ENCODE data around the gene FOXK1. TPM values are rescaled to one million over a fixed set of nuclear protein-coding genes. Genes with fewer than 3 reads are reported as not detected.
A peak's percentile ranks its signal among the peaks of the same experiment; 100 is the strongest.

The FOXK1 gene
- total RNA-seq, 2 experiments from 2014 or later, result 32.0 to 36.2 TPM

DNA sequence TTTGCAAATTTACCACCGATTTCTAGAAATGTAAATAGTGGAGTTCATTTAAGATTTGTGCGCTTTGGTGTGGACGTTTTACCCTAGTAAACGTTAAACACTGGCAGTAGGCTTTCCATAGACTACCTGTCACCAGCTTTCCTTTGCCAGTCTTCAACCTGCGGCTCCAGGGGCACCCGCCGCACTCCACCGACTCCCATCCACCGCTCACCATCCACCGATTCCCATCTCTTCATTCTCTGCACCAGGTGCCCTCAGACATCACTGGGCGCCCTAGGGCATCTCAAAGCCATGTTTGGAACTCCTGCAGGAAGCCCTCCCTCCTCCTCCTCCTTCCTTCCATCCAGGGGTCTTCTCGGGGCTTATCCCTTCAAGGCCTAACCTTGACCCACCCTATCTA, 91.9 kb downstream of the FOXK1 start:
- peaks cover 40% of the 10 kb centered on the region for H3K4me1 Mint-ChIP-seq
- peaks cover 11% of the 10 kb centered on the region for H3K36me3 Mint-ChIP-seq (ENCODE audit: low read depth)
- ChIA-PET CTCF (no interaction called here), POLR2A (no interaction called here)
- no peaks in the 10 kb centered on the region for H3K27me3 Mint-ChIP-seq
- H3K9me3 Mint-ChIP-seq, result no peaks in the 10 kb centered on the region
- H3K27ac Mint-ChIP-seq, result peak overlapping the region; percentile 98
- DNase-seq, result no peak
- H3K4me3 Mint-ChIP-seq, result peak overlapping the region; percentile 98

DNA sequence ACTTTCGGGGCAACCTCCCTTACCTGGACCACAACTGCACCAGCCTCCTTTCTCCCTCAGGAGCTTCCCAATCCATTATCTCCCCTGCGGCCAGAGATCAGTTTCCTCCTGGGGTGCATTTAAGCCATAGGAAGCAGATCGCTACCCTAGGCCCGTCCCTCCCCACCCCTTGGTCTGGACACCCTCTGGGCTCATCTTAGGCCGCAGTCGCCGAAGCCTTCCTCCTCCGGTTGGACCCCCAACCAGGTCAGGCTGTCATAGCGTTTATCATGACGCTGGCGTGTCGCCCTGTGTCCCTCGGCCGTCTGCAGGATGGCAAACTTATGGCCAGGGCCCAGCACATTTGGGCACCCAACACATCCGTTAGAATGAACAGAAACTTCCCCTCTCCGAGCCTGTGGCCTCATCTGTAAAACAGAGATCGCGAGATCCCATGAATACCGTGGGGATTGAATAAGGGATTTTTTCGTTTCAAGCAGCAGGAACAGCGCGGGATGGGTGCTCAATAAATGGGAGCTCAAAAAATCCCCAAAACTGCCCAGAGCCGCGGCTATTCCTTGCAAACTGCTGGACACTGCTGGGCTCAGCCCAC, 92.7 kb downstream of the FOXK1 start:
- H3K27me3 Mint-ChIP-seq, result no peaks in the 10 kb centered on the region
- ChIA-PET CTCF (interaction anchor here (1.9 to 3.2 kb wide), 4 partner anchors 10 to 21 kb away, joined by 6 to 20 read pairs (median 8); no protein-coding TSS in a partner anchor), POLR2A (interaction anchor here (0.6 kb wide), 1 partner anchor 667 kb away, joined by 3 read pairs; no protein-coding TSS in a partner anchor)
- H3K9me3 Mint-ChIP-seq, result no peaks in the 10 kb centered on the region
- H3K36me3 Mint-ChIP-seq (ENCODE audit: low read depth), result peaks cover 11% of the 10 kb centered on the region
- H3K4me1 Mint-ChIP-seq, result peaks cover 40% of the 10 kb centered on the region
- no peak for DNase-seq
- peak overlapping the region; percentile 98 for H3K27ac Mint-ChIP-seq
- H3K4me3 Mint-ChIP-seq, result peak overlapping the region; percentile 98

DNA sequence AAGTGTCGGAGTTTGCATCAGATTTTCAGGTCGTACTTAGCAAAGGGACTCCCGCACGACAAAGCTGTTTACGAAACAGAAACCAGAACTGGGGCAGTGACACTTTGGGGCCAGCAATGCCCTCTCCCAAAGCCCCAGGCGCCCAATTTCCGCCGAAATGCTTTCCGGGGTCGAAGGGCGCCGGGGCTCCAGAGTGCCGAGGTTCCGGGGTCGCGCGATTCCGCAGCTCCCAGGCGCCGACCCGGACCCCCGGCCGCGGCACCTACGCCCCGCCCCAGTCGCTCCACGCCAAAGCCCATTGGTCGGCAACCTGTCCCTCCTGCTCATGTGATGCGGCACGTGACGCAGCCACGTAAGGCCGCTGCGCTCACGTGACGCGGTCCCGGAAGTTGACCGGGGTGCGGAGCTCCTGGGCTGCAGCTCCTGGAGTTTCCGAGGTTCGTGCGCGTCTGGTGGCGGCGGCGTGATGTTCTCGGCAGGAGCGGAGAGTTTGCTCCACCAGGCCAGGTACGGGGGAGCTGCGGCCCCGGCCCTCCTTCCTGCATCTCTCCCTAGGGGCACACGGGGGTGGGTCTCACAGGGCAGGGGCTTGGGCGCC, 93.3 kb downstream of the FOXK1 start, which contains the start of gene AP5Z1:
Gene AP5Z1, plus strand, starts transcription at position 374 of the 598 bp plus-strand sequence. Its CDS starts 93 bp downstream, at position 467.
- CTCF ChIA-PET, result interaction anchor here (0.6 to 3.2 kb wide), 5 partner anchors 9 to 23 kb away, joined by 3 to 20 read pairs (median 7); no protein-coding TSS in a partner anchor
- Mint-ChIP-seq H3K36me3 (ENCODE audit: low read depth) (peaks cover 11% of the 10 kb centered on the region), H3K4me3 (peak within 1 kb of the TSS; percentile 98), H3K4me1 (peaks cover 40% of the 10 kb centered on the region), H3K9me3 (no peaks in the 10 kb centered on the region), H3K27me3 (no peaks in the 10 kb centered on the region), H3K27ac (peak within 1 kb of the TSS; percentile 98)
- peak; percentile 96 for DNase-seq
- POLR2A ChIA-PET, result interaction anchor here (0.6 kb wide), 2 partner anchors 667 to 1475 kb away, joined by 3 to 4 read pairs; no protein-coding TSS in a partner anchor

DNA sequence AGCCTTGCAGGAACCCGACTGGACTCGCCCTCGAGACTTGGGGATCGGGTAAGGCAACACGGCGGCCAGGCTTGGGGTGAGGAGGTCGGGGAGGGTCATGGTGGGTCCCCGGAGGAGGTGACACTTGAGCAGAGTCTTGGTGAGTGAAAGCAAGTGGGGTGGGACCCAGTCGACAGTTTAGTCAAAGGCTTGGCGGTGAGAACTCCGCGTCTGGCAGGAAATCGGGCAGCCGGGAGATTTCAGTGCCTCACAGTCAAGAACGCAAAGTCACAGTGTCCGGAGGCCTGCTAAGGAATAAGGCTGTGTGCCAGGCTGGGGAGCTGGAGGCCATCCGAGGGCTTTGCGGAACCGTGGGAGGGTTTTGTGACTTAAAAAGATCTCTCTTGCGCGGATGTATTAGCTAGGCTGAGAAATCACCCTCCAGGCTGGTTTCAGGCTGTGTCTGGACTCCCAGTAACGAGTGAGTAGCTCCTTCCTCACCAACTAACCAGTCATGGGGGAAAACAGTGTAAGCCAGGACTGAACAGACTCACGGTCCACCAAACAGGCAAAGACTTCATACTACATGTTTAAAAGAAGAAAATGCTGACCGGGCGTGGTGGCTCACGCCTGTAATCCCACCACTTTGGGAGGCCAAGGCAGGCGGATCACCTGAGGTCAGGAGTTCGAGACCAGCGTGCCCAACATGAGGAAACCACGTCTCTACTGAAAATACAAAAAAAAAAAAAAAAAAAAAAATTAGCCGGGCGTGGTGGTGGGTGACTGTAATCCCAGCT, 93.9 kb downstream of the FOXK1 start:
- ChIA-PET CTCF (interaction anchor here (0.6 to 3.2 kb wide), 6 partner anchors 8 to 73 kb away, joined by 3 to 20 read pairs (median 6); no protein-coding TSS in a partner anchor), POLR2A (interaction anchor here (0.6 kb wide), 1 partner anchor 1476 kb away, joined by 4 read pairs; no protein-coding TSS in a partner anchor)
- H3K36me3 Mint-ChIP-seq (ENCODE audit: low read depth), result peaks cover 13% of the 10 kb centered on the region
- H3K4me3 Mint-ChIP-seq, result peak overlapping the region; percentile 98
- DNase-seq, result peak; percentile 65
- H3K27ac Mint-ChIP-seq, result peak overlapping the region; percentile 98
- H3K4me1 Mint-ChIP-seq, result peaks cover 40% of the 10 kb centered on the region
- H3K9me3 Mint-ChIP-seq, result no peaks in the 10 kb centered on the region
- no peaks in the 10 kb centered on the region for H3K27me3 Mint-ChIP-seq

DNA sequence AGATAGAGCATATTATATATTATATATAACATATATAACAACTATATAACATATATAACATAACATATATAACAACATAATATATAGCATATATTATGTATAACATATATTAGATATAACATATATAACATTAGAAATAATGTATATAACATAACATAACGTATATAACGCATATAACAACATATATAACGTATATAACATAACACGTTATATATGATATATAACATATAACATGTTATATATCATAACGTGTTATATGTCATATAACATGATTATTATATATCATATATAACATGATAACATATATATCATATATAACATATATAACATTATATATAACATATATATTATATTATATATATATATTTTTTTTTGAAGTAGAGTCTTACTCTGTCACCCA, 97.0 kb downstream of the FOXK1 start:
- Mint-ChIP-seq H3K36me3 (ENCODE audit: low read depth) (peaks cover 19% of the 10 kb centered on the region), H3K4me1 (peaks cover 33% of the 10 kb centered on the region)
- CTCF ChIA-PET, result interaction anchor here (0.7 kb wide), 1 partner anchor 137 kb away, joined by 3 read pairs; no protein-coding TSS in a partner anchor

DNA sequence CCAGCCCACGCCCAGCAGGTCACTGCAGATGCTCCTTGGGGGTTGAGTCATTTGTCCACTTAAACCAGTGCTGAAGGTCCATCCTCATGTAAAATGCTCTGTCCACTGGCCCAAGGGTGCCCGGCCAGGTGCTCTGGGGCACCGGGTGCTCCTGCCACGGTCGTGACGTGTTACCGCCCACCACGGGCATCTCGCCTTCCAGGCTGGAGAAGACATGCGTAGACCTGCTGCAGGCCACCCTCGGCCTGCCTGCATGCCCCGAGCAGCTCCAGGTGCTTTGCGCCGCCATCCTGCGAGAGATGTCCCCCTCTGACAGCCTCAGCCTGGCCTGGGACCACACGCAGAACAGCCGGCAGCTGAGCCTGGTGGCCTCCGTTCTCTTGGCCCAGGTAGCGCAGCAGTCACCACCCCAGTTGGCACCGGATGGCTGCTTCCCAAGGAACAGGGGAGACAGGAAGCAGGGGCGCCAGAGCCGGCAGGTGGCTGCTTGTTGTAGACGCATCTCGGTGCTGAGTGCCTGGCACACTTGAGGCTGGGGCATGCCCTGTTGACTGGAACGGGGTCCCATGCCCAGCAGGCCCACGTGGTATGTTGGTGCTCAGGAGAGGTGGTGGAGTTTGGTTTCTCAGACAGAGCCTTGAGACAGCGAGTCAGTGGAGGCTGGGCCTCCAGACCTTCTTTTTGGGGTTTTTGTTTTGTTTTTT, 99.4 kb downstream of the FOXK1 start:
- CTCF ChIA-PET, result no interaction called here
- Mint-ChIP-seq H3K4me1 (peaks cover 16% of the 10 kb centered on the region), H3K9me3 (no peaks in the 10 kb centered on the region), H3K36me3 (ENCODE audit: low read depth) (peaks cover 15% of the 10 kb centered on the region), H3K27me3 (no peaks in the 10 kb centered on the region), H3K27ac (no peak overlapping the region), H3K4me3 (no peak overlapping the region)
- POLR2A ChIA-PET, result no interaction called here
- no peak for DNase-seq

More for the DNA sequence above, 97.0 kb downstream of the FOXK1 start:
- Mint-ChIP-seq H3K27ac (no peak overlapping the region), H3K27me3 (no peaks in the 10 kb centered on the region), H3K9me3 (no peaks in the 10 kb centered on the region), H3K4me3 (no peak overlapping the region)
- DNase-seq, result no peak
- POLR2A ChIA-PET, result no interaction called here

DNA sequence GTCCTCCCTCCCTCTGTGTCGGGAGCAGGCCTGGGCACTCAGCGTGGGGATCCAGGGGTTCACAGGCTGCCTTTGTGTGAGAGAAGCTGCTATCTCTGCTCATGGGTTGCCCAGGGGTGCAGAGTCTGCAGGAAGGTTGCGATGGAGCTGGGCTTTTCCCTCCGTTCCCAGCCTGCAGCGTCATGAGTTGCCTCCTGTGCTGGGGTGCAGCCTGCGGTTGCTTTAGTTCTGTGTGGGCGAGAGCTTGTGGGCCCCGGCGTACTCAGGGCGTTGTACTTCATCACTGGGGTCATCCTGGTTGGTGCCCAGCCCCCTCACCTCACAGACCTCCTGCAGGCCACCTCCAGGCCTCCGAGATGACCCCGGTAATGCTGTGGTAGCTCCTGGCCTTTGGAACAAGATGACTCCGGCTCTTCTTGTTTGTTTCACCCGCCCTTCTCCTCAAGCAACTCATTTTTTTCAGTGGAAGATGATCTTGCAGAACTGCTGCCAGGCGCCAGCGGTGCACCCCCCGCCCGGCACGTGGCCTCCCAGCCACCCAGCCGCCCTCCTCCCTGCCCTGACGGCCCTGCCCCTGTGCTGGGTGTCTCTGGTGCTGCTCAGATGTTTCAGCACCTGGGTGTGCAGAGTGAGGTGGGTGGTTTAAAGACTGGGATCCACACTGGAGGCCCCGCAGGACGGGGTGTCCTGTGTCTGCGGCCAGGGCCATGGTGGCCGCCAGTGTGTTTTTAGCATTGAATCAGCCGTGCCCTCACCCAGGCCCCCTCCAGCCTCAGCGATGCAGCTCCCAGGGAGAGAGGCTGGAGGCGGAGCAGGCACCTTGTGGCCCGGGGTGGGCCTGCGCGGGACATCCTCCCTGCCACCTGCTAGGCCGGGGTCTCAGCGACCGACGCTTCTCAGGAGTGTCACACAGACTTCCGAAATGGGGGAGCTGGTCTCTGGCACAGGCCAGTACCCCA, 100.5 kb downstream of the FOXK1 start:
- Mint-ChIP-seq H3K27ac (no peak overlapping the region), H3K27me3 (no peaks in the 10 kb centered on the region), H3K9me3 (no peaks in the 10 kb centered on the region), H3K4me1 (peaks cover 9% of the 10 kb centered on the region), H3K4me3 (no peak overlapping the region), H3K36me3 (ENCODE audit: low read depth) (peaks cover 12% of the 10 kb centered on the region)
- no peak for DNase-seq
- CTCF ChIA-PET, result no interaction called here
- POLR2A ChIA-PET, result interaction anchor here (0.6 kb wide), 1 partner anchor 70 kb away, joined by 3 read pairs; no protein-coding TSS in a partner anchor

DNA sequence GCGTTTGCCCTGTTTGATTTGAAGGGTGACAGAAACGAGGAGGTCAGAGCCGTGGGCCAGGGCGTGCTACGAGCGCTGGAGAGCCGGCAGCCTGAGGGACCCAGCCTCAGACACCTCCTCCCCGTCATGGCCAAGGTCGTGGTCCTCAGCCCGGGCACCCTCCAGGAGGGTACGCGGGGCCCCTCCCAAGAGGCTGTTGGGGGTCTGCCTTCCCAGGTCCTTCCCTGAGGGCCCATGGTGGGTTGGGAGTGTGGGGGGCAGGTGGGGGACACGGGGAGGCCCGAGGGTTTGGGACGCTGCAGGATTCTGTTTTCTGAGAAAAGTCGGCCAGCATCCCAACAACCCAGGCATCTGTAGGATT, 101.2 kb downstream of the FOXK1 start:
- peaks cover 14% of the 10 kb centered on the region for H3K36me3 Mint-ChIP-seq (ENCODE audit: low read depth)
- H3K27me3 Mint-ChIP-seq, result no peaks in the 10 kb centered on the region
- H3K9me3 Mint-ChIP-seq, result no peaks in the 10 kb centered on the region
- H3K27ac Mint-ChIP-seq, result no peak overlapping the region
- peaks cover 2% of the 10 kb centered on the region for H3K4me1 Mint-ChIP-seq
- POLR2A ChIA-PET, result no interaction called here
- DNase-seq, result no peak
- CTCF ChIA-PET, result no interaction called here
- H3K4me3 Mint-ChIP-seq, result no peak overlapping the region

DNA sequence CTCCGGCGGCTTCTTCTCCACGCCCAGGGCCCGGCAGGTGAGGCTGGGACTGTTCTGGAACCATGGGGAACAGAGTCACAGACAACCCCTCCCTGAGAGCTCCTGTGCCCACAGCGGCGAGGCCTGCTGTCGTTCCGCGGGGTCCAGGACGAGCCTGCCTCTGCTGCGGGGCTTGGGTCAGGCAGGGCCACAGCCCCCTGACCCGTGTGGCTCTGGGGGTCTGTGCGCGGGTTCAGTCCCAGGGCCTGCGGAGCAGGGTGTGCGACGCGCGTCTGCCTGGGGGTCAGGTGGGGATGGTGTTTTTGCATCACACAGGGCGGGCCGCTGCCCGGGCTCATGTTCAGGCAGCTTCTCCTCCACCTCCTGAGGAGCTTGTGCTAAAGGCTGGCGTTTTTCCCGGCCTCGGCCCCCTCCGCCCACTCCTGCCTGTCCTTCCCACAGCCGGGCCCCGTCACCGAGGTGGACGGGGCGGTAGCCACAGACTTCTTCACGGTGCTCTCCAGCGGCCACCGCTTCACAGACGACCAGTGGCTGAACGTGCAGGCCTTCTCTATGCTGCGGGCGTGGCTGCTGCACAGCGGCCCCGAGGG, 101.8 kb downstream of the FOXK1 start:
- no peaks in the 10 kb centered on the region for H3K4me1 Mint-ChIP-seq
- no peak overlapping the region for H3K27ac Mint-ChIP-seq
- ChIA-PET POLR2A (no interaction called here), CTCF (interaction anchor here (0.6 to 1.4 kb wide), 3 partner anchors 8 to 860 kb away, joined by 3 to 6 read pairs (median 3); partner anchors contain the start of gene AP5Z1)
- no peaks in the 10 kb centered on the region for H3K9me3 Mint-ChIP-seq
- peaks cover 14% of the 10 kb centered on the region for H3K36me3 Mint-ChIP-seq (ENCODE audit: low read depth)
- no peak overlapping the region for H3K4me3 Mint-ChIP-seq
- no peak for DNase-seq
- no peaks in the 10 kb centered on the region for H3K27me3 Mint-ChIP-seq

DNA sequence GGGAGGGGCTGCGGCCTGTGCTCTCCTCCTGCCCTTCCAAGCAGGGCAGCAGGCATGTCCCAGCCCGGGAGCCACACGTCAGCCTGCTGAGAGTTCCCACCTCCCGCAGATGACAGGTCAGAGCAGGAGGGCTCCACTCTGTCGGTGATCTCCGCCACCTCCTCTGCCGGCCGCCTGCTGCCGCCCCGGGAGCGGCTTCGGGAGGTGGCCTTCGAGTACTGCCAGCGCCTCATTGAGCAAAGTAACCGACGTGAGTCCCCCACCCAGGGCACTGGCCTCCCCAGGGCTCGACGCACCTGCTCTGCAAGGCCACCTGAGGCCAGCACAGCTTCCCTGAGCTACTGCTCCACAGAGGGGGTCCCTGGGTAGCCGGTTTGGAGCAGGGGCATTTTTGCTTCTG, 102.7 kb downstream of the FOXK1 start:
- Mint-ChIP-seq H3K4me1 (no peaks in the 10 kb centered on the region), H3K9me3 (no peaks in the 10 kb centered on the region), H3K27ac (no peak overlapping the region), H3K4me3 (no peak overlapping the region), H3K27me3 (no peaks in the 10 kb centered on the region), H3K36me3 (ENCODE audit: low read depth) (peaks cover 14% of the 10 kb centered on the region)
- DNase-seq, result no peak
- POLR2A ChIA-PET, result no interaction called here
- CTCF ChIA-PET, result interaction anchor here (1.2 to 1.5 kb wide), 3 partner anchors 9 to 16 kb away, joined by 3 to 6 read pairs (median 3); partner anchors contain the start of gene AP5Z1

DNA sequence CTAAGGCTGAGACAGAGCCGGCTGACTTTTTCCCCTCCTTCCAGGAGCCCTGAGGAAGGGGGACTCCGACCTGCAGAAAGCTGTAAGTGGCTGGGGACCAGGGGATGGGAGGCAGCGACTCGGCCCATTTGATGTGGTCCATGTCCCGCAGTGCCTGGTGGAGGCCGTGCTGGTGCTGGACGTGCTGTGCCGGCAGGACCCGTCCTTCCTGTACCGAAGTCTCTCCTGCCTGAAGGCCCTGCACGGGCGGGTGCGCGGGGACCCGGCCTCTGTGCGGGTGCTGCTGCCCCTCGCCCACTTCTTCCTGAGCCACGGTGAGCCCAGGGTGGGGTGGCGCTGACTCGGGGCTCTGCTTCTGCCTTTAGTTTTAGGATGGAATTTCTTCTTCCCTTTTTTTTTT, 103.3 kb downstream of the FOXK1 start:
- H3K27ac Mint-ChIP-seq, result no peak overlapping the region
- no peaks in the 10 kb centered on the region for H3K4me1 Mint-ChIP-seq
- no peaks in the 10 kb centered on the region for H3K9me3 Mint-ChIP-seq
- DNase-seq, result no peak
- peaks cover 17% of the 10 kb centered on the region for H3K36me3 Mint-ChIP-seq (ENCODE audit: low read depth)
- ChIA-PET POLR2A (no interaction called here), CTCF (interaction anchor here (0.6 to 1.5 kb wide), 3 partner anchors 16 to 166 kb away, joined by 3 read pairs; no protein-coding TSS in a partner anchor)
- no peaks in the 10 kb centered on the region for H3K27me3 Mint-ChIP-seq
- no peak overlapping the region for H3K4me3 Mint-ChIP-seq
